ENCODE measurements around the gene LUZP2. TPM values are rescaled to one million over a fixed set of nuclear protein-coding genes. Genes with fewer than 3 reads are reported as not detected.

The LUZP2 gene
- total and polyA plus RNA-seq, 9 of the 15 experiments (the other 6 are each of a cell fraction or from before 2014, with no cell fraction given) = not detected

GRCh38 chr11:24574461-24574860 is 77.6 kb downstream of the LUZP2 start:
- Histone ChIP-seq H4K20me1 (replicated peaks; ENCODE audit: control insufficient read depth, insufficient read depth, low read length) (no peaks in the 10 kb centered on the region), H3K4me1 (replicated peaks in 1 of 2; ENCODE audit: control insufficient read depth in 2 of 2, insufficient read depth in 2 of 2, low read length in 2 of 2) (no peaks in the 10 kb centered on the region), H3K79me2 (ENCODE audit: control insufficient read depth, insufficient read depth, low read length) (no peaks in the 10 kb centered on the region), H3K27me3 (ENCODE audit: control insufficient read depth in 2 of 2, insufficient read depth in 2 of 2, low read length in 2 of 2) (no peaks in the 10 kb centered on the region), H3K9me1 (ENCODE audit: control insufficient read depth, insufficient read depth, low read length) (no peaks in the 10 kb centered on the region), H2AFZ (ENCODE audit: low read depth, low read length) (no peak overlapping the region), H3K27ac (ENCODE audit: extremely low read depth, low read depth, low read length) (no peak overlapping the region), H3K9ac (ENCODE audit: insufficient read depth in 1 of 2, low read depth in 2 of 2, low read length in 2 of 2) (no peak overlapping the region), H3K4me2 (ENCODE audit: insufficient read depth, low read length) (no peak overlapping the region), H3K4me3 (no peak overlapping the region), H3K36me3 (ENCODE audit: control insufficient read depth, insufficient read depth, low read length) (no peaks in the 10 kb centered on the region), H3K9me3 (replicated peaks; ENCODE audit: control insufficient read depth, insufficient read depth, low read depth, low read length) (no peaks in the 10 kb centered on the region; the same call in 1 of the 2 replicates)
- 7% methylated on average over 1 of the region's 1 CpG for WGBS (ENCODE audit: insufficient coverage, low coverage, missing lambda C conversion rate)
- DNase-seq (ENCODE audit: extremely low read depth in 1 of 4, low spot score in 3 of 4) (no peak), FAIRE-seq (no peak), ATAC-seq (no peak)
- POLR2A ChIA-PET = no interaction called here
- CTCF ChIA-PET (ENCODE audit: low intra/inter-chr PET ratio) = no interaction called here
- intact Hi-C loops (cut with micrococcal nuclease) (no loop called here), in situ Hi-C loops (cut with MboI) (no loop called here)
- no TSS peak for BruUV-seq (replicated peaks)
- TF ChIP-seq, protein P1, sequence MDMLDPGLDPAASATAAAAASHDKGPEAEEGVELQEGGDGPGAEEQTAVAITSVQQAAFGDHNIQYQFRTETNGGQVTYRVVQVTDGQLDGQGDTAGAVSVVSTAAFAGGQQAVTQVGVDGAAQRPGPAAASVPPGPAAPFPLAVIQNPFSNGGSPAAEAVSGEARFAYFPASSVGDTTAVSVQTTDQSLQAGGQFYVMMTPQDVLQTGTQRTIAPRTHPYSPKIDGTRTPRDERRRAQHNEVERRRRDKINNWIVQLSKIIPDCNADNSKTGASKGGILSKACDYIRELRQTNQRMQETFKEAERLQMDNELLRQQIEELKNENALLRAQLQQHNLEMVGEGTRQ (CRISPR knock-in tag; IDR thresholded peaks at IDR 0.05) = no peak
- no peak for TF ChIP-seq ZNF398 (CRISPR knock-in tag; IDR thresholded peaks at IDR 0.05)
- no peak for TF ChIP-seq NRF1 (conservative IDR thresholded peaks at IDR 0.05 in 1 of 2, IDR thresholded peaks at IDR 0.05 in 1 of 2)
- TF ChIP-seq NEUROD1 (IDR thresholded peaks at IDR 0.05; ENCODE audit: borderline replicate concordance, low read depth, low read length, partially characterized antibody) = no peak
- TF ChIP-seq, protein P2, sequence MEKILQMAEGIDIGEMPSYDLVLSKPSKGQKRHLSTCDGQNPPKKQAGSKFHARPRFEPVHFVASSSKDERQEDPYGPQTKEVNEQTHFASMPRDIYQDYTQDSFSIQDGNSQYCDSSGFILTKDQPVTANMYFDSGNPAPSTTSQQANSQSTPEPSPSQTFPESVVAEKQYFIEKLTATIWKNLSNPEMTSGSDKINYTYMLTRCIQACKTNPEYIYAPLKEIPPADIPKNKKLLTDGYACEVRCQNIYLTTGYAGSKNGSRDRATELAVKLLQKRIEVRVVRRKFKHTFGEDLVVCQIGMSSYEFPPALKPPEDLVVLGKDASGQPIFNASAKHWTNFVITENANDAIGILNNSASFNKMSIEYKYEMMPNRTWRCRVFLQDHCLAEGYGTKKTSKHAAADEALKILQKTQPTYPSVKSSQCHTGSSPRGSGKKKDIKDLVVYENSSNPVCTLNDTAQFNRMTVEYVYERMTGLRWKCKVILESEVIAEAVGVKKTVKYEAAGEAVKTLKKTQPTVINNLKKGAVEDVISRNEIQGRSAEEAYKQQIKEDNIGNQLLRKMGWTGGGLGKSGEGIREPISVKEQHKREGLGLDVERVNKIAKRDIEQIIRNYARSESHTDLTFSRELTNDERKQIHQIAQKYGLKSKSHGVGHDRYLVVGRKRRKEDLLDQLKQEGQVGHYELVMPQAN (IDR thresholded peaks at IDR 0.05; ENCODE audit: borderline replicate concordance) = no peak
- no peak for TF ChIP-seq KLF10 (CRISPR knock-in tag; IDR thresholded peaks at IDR 0.05)
- TF ChIP-seq PRPF4 (IDR thresholded peaks at IDR 0.05; ENCODE audit: insufficient read depth, low read depth, low read length, poor library complexity, severe bottlenecking) = no peak
- TF ChIP-seq, protein P3, sequence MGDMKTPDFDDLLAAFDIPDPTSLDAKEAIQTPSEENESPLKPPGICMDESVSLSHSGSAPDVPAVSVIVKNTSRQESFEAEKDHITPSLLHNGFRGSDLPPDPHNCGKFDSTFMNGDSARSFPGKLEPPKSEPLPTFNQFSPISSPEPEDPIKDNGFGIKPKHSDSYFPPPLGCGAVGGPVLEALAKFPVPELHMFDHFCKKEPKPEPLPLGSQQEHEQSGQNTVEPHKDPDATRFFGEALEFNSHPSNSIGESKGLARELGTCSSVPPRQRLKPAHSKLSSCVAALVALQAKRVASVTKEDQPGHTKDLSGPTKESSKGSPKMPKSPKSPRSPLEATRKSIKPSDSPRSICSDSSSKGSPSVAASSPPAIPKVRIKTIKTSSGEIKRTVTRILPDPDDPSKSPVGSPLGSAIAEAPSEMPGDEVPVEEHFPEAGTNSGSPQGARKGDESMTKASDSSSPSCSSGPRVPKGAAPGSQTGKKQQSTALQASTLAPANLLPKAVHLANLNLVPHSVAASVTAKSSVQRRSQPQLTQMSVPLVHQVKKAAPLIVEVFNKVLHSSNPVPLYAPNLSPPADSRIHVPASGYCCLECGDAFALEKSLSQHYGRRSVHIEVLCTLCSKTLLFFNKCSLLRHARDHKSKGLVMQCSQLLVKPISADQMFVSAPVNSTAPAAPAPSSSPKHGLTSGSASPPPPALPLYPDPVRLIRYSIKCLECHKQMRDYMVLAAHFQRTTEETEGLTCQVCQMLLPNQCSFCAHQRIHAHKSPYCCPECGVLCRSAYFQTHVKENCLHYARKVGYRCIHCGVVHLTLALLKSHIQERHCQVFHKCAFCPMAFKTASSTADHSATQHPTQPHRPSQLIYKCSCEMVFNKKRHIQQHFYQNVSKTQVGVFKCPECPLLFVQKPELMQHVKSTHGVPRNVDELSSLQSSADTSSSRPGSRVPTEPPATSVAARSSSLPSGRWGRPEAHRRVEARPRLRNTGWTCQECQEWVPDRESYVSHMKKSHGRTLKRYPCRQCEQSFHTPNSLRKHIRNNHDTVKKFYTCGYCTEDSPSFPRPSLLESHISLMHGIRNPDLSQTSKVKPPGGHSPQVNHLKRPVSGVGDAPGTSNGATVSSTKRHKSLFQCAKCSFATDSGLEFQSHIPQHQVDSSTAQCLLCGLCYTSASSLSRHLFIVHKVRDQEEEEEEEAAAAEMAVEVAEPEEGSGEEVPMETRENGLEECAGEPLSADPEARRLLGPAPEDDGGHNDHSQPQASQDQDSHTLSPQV (IDR thresholded peaks at IDR 0.05) = no peak
- TF ChIP-seq ARNT (IDR thresholded peaks at IDR 0.05) = no peak
- TF ChIP-seq ZNF3 (CRISPR knock-in tag; IDR thresholded peaks at IDR 0.05) = no peak
- TF ChIP-seq ZNF778 (CRISPR knock-in tag; IDR thresholded peaks at IDR 0.05) = no peak
- TF ChIP-seq, protein P4, sequence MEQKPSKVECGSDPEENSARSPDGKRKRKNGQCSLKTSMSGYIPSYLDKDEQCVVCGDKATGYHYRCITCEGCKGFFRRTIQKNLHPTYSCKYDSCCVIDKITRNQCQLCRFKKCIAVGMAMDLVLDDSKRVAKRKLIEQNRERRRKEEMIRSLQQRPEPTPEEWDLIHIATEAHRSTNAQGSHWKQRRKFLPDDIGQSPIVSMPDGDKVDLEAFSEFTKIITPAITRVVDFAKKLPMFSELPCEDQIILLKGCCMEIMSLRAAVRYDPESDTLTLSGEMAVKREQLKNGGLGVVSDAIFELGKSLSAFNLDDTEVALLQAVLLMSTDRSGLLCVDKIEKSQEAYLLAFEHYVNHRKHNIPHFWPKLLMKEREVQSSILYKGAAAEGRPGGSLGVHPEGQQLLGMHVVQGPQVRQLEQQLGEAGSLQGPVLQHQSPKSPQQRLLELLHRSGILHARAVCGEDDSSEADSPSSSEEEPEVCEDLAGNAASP (IDR thresholded peaks at IDR 0.05) = no peak
